GM12801 (cell line): ENCODE results near the gene SMC5.

Experiments used
- CTCF ChIP-seq: IDR thresholded peaks from one replicate; pipeline ENCODE4 v1.5.1; 2011; ENCODE audit warnings: control low read depth; ENCODE audit not compliant: insufficient read length; ENCODE audit errors: extremely low read depth

The SMC5 gene

GRCh38 chr9:70389188-70389587 lies 130.4 kb downstream of the SMC5 start:
- TF ChIP-seq CTCF = no peak

GRCh38 chr9:70389621-70390266 lies 131.0 kb downstream of the SMC5 start:
- no peak for TF ChIP-seq CTCF

GRCh38 chr9:70390933-70391341 lies 132.2 kb downstream of the SMC5 start:
- no peak for TF ChIP-seq CTCF

- TF ChIP-seq CTCF = no peak
Observed at GRCh38 chr9:70392189-70392588, 133.4 kb downstream of the SMC5 start.

- no peak for TF ChIP-seq CTCF
Observed at GRCh38 chr9:70392850-70393249, 134.1 kb downstream of the SMC5 start.

- no peak for TF ChIP-seq CTCF
Observed at GRCh38 chr9:70395652-70396051, 136.9 kb downstream of the SMC5 start.

GRCh38 chr9:70398145-70398556 lies 139.4 kb downstream of the SMC5 start:
- no peak for TF ChIP-seq CTCF

GRCh38 chr9:70399141-70399540 lies 140.4 kb downstream of the SMC5 start:
- no peak for TF ChIP-seq CTCF
